Right renal pelvis (tissue), 4 donors: Measurements from ENCODE around the gene FZD4. TPM values are rescaled to one million over a fixed set of nuclear protein-coding genes. Genes with fewer than 3 reads are reported as not detected.
"Not testable (repeated sequence)": the region's sequence is repeated elsewhere in the genome, so short reads cannot be mapped to it uniquely, and the experiment has no call there.

ENCODE experiments used
- DNase-seq, 4 donors: peaks; one replicate each; pipeline ENCODE4 v3.0.0-alpha.2; 2013; ENCODE audit warnings: low read depth in 4 of 4, low spot score in 3 of 4, missing footprints in 1 of 4
- polyA plus RNA-seq, 4 donors: library from polyadenylated mRNA; unstranded; fragments of 120-200 nt; gene quantifications; one replicate each; pipeline ENCODE4 v1.2.1, GENCODE V29; 2013; ENCODE audit not compliant: insufficient read length in 4 of 4

The FZD4 gene
- polyA plus RNA-seq, 4 donors, result 69.2 to 76.2 (median 72.0) TPM

GRCh38 chr11:86938900-86939880, 16.0 kb downstream of the FZD4 start:
- no peak for DNase-seq

- DNase-seq, result no peak
Measured at GRCh38 chr11:86938203-86938899, 16.8 kb downstream of the FZD4 start.

- DNase-seq, result not testable (repeated sequence)
Measured at GRCh38 chr11:86937193-86937806, 17.9 kb downstream of the FZD4 start.

- DNase-seq, result no peak
Measured at GRCh38 chr11:86934926-86935579, 20.1 kb downstream of the FZD4 start.

GRCh38 chr11:86934582-86934900, 20.7 kb downstream of the FZD4 start:
- DNase-seq, result no peak

GRCh38 chr11:86933891-86934581, 21.2 kb downstream of the FZD4 start:
- DNase-seq, result no peak

GRCh38 chr11:86932924-86933875, 22.0 kb downstream of the FZD4 start:
- DNase-seq, result no peak

- DNase-seq, result no peak
Measured at GRCh38 chr11:86932259-86932585, 23.0 kb downstream of the FZD4 start.

GRCh38 chr11:86931548-86932258, 23.5 kb downstream of the FZD4 start:
- DNase-seq, result no peak

GRCh38 chr11:86930957-86931547, 24.1 kb downstream of the FZD4 start:
- no peak for DNase-seq

GRCh38 chr11:86926975-86927374, 28.2 kb downstream of the FZD4 start:
- no peak for DNase-seq

GRCh38 chr11:86923999-86924766, 31.0 kb downstream of the FZD4 start:
- no peak for DNase-seq

GRCh38 chr11:86922225-86922624, 33.0 kb downstream of the FZD4 start:
- DNase-seq, result no peak

- no peak for DNase-seq
Measured at GRCh38 chr11:86919557-86920210, 35.5 kb downstream of the FZD4 start.

- no peak for DNase-seq
Measured at GRCh38 chr11:86918973-86919372, 36.2 kb downstream of the FZD4 start.

- no peak for DNase-seq
Measured at GRCh38 chr11:86918496-86918895, 36.7 kb downstream of the FZD4 start.

GRCh38 chr11:86917589-86917988, 37.6 kb downstream of the FZD4 start:
- DNase-seq, result no peak
